ENCODE results near the gene DDX1. TPM values are rescaled to one million over a fixed set of nuclear protein-coding genes. Genes with fewer than 3 reads are reported as not detected.

DDX1 gene
- total RNA-seq, 1 donor, result 120 TPM

- no peak overlapping the region for H3K4me3 ChIP-seq (ENCODE audit: low read depth, low read length)
- TF ChIP-seq CTCF (IDR thresholded peaks at IDR 0.05; ENCODE audit: insufficient read depth, low read depth, low read length), result no peak
- DNase-seq (ENCODE audit: low read depth), result peak; percentile 23
Measured at GRCh38 chr2:15638720-15639119, 47.1 kb downstream of the DDX1 start.

GRCh38 chr2:15639323-15640251 is 47.9 kb downstream of the DDX1 start:
- no peak for DNase-seq (ENCODE audit: low read depth)
- no peak overlapping the region for H3K4me3 ChIP-seq (ENCODE audit: low read depth, low read length)
- TF ChIP-seq CTCF (IDR thresholded peaks at IDR 0.05; ENCODE audit: insufficient read depth, low read depth, low read length), result no peak

GRCh38 chr2:15640261-15640711 is 48.6 kb downstream of the DDX1 start:
- DNase-seq (ENCODE audit: low read depth), result peak; percentile 73
- no peak for TF ChIP-seq CTCF (IDR thresholded peaks at IDR 0.05; ENCODE audit: insufficient read depth, low read depth, low read length)
- no peak overlapping the region for H3K4me3 ChIP-seq (ENCODE audit: low read depth, low read length)

GRCh38 chr2:15640784-15641183 is 49.1 kb downstream of the DDX1 start:
- no peak overlapping the region for H3K4me3 ChIP-seq (ENCODE audit: low read depth, low read length)
- DNase-seq (ENCODE audit: low read depth), result no peak
- TF ChIP-seq CTCF (IDR thresholded peaks at IDR 0.05; ENCODE audit: insufficient read depth, low read depth, low read length), result no peak

- no peak for TF ChIP-seq CTCF (IDR thresholded peaks at IDR 0.05; ENCODE audit: insufficient read depth, low read depth, low read length)
- no peak overlapping the region for H3K4me3 ChIP-seq (ENCODE audit: low read depth, low read length)
- no peak for DNase-seq (ENCODE audit: low read depth)
Measured at GRCh38 chr2:15641530-15641982, 49.9 kb downstream of the DDX1 start.

GRCh38 chr2:15642011-15642814 is 50.5 kb downstream of the DDX1 start:
- no peak for TF ChIP-seq CTCF (IDR thresholded peaks at IDR 0.05; ENCODE audit: insufficient read depth, low read depth, low read length)
- H3K4me3 ChIP-seq (ENCODE audit: low read depth, low read length), result no peak overlapping the region
- DNase-seq (ENCODE audit: low read depth), result peak; percentile 12
